ENCODE measurements around the gene DIP2A.
"Not testable (repeated sequence)": the region's sequence is repeated elsewhere in the genome, so short reads cannot be mapped to it uniquely, and the experiment has no call there.

DIP2A gene

GRCh38 chr21:46461909-46462308 lies 3.2 kb downstream of the DIP2A start:
- H3K9me3 ChIP-seq (ENCODE audit: control insufficient read depth, insufficient read depth, low read length), result no peaks in the 10 kb centered on the region
- H3K36me3 ChIP-seq (ENCODE audit: control insufficient read depth, insufficient read depth, low read length), result no peaks in the 10 kb centered on the region
- no peaks in the 10 kb centered on the region for H3K27me3 ChIP-seq (ENCODE audit: control insufficient read depth, insufficient read depth, low read length)
- no peak overlapping the region for H3K27ac ChIP-seq (ENCODE audit: low read length)
- no CpG with 5 or more reads among the region's 5 CpGs for WGBS (ENCODE audit: insufficient coverage, insufficient read length)
- no peaks in the 10 kb centered on the region for H3K4me1 ChIP-seq (ENCODE audit: control insufficient read depth, insufficient read depth, low read length)
- no peak for DNase-seq (ENCODE audit: low read depth, low spot score)
- no peak overlapping the region for H3K4me3 ChIP-seq (ENCODE audit: low read length)

DNA sequence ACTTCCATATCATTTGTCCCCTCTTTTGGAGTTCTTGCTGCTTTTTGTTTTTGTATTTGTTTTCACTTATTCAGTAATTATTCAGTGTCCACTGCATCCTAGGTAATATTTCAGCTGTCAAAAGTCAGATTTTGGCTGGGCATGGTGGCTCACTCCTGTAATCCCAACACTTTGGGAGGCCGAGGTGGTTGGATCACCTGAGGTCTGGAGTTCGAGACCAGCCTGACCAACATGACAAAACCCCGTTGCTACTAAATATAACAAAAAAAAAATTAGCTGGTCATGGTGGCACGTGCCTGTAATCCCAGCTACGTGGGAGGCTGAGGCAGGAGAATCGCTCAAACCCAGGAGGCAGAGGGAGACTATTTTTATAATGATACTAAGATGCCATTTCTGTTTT lies 6.5 kb downstream of the DIP2A start:
- WGBS (ENCODE audit: insufficient coverage, insufficient read length), result no CpG with 5 or more reads among the region's 6 CpGs
- not testable (repeated sequence) for H3K36me3 ChIP-seq (ENCODE audit: control insufficient read depth, insufficient read depth, low read length)

DNA sequence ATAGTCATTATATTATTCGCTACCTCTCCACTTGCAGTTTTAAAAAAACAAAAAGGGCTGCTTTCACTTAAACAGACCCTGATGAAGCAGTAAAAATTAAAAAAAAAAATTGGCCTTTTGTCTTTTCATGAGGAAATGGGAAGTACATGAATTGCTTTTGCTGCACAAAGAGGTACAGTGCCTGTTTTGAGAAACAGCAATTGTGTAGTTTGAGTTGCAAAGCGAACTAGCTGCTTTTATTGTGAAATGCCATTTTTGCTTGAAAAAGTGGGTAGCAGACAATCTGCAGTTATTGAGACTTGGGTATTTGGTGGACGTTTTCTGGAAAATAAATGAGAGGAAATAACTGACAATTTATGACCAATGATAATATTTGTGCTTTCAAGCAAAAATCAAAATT lies 7.0 kb downstream of the DIP2A start:
- Histone ChIP-seq H3K4me1 (ENCODE audit: control insufficient read depth, insufficient read depth, low read length) (no peaks in the 10 kb centered on the region), H3K4me3 (ENCODE audit: low read length) (no peak overlapping the region), H3K9me3 (ENCODE audit: control insufficient read depth, insufficient read depth, low read length) (no peaks in the 10 kb centered on the region), H3K36me3 (ENCODE audit: control insufficient read depth, insufficient read depth, low read length) (no peaks in the 10 kb centered on the region), H3K27ac (ENCODE audit: low read length) (no peak overlapping the region), H3K27me3 (ENCODE audit: control insufficient read depth, insufficient read depth, low read length) (no peaks in the 10 kb centered on the region)
- no peak for DNase-seq (ENCODE audit: low read depth, low spot score)
- no CpG with 5 or more reads among the region's 3 CpGs for WGBS (ENCODE audit: insufficient coverage, insufficient read length)

More for the DNA sequence above, 6.5 kb downstream of the DIP2A start:
- H3K4me3 ChIP-seq (ENCODE audit: low read length); H3K27ac ChIP-seq (ENCODE audit: low read length); H3K4me1 ChIP-seq (ENCODE audit: control insufficient read depth, insufficient read depth, low read length); DNase-seq (ENCODE audit: low read depth, low spot score); H3K9me3 ChIP-seq (ENCODE audit: control insufficient read depth, insufficient read depth, low read length); H3K27me3 ChIP-seq (ENCODE audit: control insufficient read depth, insufficient read depth, low read length): not testable (repeated sequence)

- WGBS (ENCODE audit: insufficient coverage, insufficient read length), result no CpG with 5 or more reads among the region's 6 CpGs
- H3K27ac ChIP-seq (ENCODE audit: low read length), result no peak overlapping the region
- no peaks in the 10 kb centered on the region for H3K9me3 ChIP-seq (ENCODE audit: control insufficient read depth, insufficient read depth, low read length)
- H3K27me3 ChIP-seq (ENCODE audit: control insufficient read depth, insufficient read depth, low read length), result no peaks in the 10 kb centered on the region
- DNase-seq (ENCODE audit: low read depth, low spot score), result no peak
- no peaks in the 10 kb centered on the region for H3K36me3 ChIP-seq (ENCODE audit: control insufficient read depth, insufficient read depth, low read length)
- no peak overlapping the region for H3K4me3 ChIP-seq (ENCODE audit: low read length)
- H3K4me1 ChIP-seq (ENCODE audit: control insufficient read depth, insufficient read depth, low read length), result no peaks in the 10 kb centered on the region
Observed at GRCh38 chr21:46468108-46468774, 9.6 kb downstream of the DIP2A start.

- WGBS (ENCODE audit: insufficient coverage, insufficient read length), result no CpG with 5 or more reads among the region's 3 CpGs
- Histone ChIP-seq H3K9me3 (ENCODE audit: control insufficient read depth, insufficient read depth, low read length) (no peaks in the 10 kb centered on the region), H3K4me1 (ENCODE audit: control insufficient read depth, insufficient read depth, low read length) (no peaks in the 10 kb centered on the region)
Observed at GRCh38 chr21:46469275-46469674, 10.6 kb downstream of the DIP2A start.

GRCh38 chr21:46471514-46471913 lies 12.8 kb downstream of the DIP2A start:
- H3K36me3 ChIP-seq (ENCODE audit: control insufficient read depth, insufficient read depth, low read length), result no peaks in the 10 kb centered on the region
- H3K27me3 ChIP-seq (ENCODE audit: control insufficient read depth, insufficient read depth, low read length), result no peaks in the 10 kb centered on the region
- WGBS (ENCODE audit: insufficient coverage, insufficient read length), result no CpG with 5 or more reads among the region's 1 CpG
- H3K27ac ChIP-seq (ENCODE audit: low read length), result no peak overlapping the region
- H3K4me1 ChIP-seq (ENCODE audit: control insufficient read depth, insufficient read depth, low read length), result no peaks in the 10 kb centered on the region
- no peaks in the 10 kb centered on the region for H3K9me3 ChIP-seq (ENCODE audit: control insufficient read depth, insufficient read depth, low read length)
- no peak for DNase-seq (ENCODE audit: low read depth, low spot score)
- no peak overlapping the region for H3K4me3 ChIP-seq (ENCODE audit: low read length)

More at GRCh38 chr21:46469275-46469674, 10.6 kb downstream of the DIP2A start:
- no peak for DNase-seq (ENCODE audit: low read depth, low spot score)
- Histone ChIP-seq H3K4me3 (ENCODE audit: low read length) (no peak overlapping the region), H3K27ac (ENCODE audit: low read length) (no peak overlapping the region), H3K27me3 (ENCODE audit: control insufficient read depth, insufficient read depth, low read length) (no peaks in the 10 kb centered on the region), H3K36me3 (ENCODE audit: control insufficient read depth, insufficient read depth, low read length) (no peaks in the 10 kb centered on the region)

DNA sequence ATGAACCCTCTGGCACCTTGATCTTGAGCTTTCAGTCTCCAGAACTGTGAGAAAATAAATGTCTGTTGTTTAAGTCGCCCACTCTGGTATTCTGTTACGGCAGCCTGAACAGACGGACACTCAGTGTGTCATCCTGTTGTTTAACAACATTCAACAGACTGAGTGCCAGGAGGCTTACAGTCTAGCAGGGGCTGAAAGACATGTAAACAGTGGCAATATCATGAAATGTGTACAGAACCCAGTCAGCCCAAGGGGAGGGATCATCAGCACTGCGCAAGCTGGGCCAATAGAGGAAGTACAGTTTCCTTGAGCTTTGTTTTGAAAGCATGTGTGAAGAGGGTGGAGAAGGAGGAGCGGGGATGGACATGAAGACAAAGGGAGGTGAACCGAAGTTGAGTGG lies 13.6 kb downstream of the DIP2A start:
- Histone ChIP-seq H3K36me3 (ENCODE audit: control insufficient read depth, insufficient read depth, low read length) (no peaks in the 10 kb centered on the region), H3K27ac (ENCODE audit: low read length) (no peak overlapping the region), H3K4me3 (ENCODE audit: low read length) (no peak overlapping the region), H3K9me3 (ENCODE audit: control insufficient read depth, insufficient read depth, low read length) (no peaks in the 10 kb centered on the region), H3K4me1 (ENCODE audit: control insufficient read depth, insufficient read depth, low read length) (no peaks in the 10 kb centered on the region), H3K27me3 (ENCODE audit: control insufficient read depth, insufficient read depth, low read length) (no peaks in the 10 kb centered on the region)
- DNase-seq (ENCODE audit: low read depth, low spot score), result no peak
- no CpG with 5 or more reads among the region's 6 CpGs for WGBS (ENCODE audit: insufficient coverage, insufficient read length)

DNA sequence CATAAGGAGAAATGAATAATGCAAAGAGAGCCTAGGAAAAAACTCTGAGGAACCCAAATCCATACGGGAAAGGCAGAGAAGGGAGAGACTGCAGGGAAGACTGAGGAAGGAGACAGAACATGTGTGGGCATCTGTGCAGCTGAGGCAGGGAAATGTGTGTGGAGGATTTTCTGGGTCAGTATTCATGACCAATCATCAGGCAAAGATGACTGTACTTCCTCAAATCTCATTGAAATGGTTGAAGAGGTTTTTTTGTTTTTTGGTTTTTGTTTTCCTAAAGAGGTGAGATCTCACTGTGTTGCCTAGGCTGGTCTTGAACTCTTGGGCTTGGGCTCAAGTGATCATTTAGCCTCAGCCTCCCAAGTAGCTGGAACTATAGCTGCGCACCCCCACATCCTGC lies 15.7 kb downstream of the DIP2A start:
- H3K27ac ChIP-seq (ENCODE audit: low read length), result no peak overlapping the region
- no peaks in the 10 kb centered on the region for H3K36me3 ChIP-seq (ENCODE audit: control insufficient read depth, insufficient read depth, low read length)
- H3K9me3 ChIP-seq (ENCODE audit: control insufficient read depth, insufficient read depth, low read length), result no peaks in the 10 kb centered on the region
- no peak overlapping the region for H3K4me3 ChIP-seq (ENCODE audit: low read length)
- no peak for DNase-seq (ENCODE audit: low read depth, low spot score)
- WGBS (ENCODE audit: insufficient coverage, insufficient read length), result no CpG with 5 or more reads among the region's 2 CpGs
- no peaks in the 10 kb centered on the region for H3K27me3 ChIP-seq (ENCODE audit: control insufficient read depth, insufficient read depth, low read length)
- H3K4me1 ChIP-seq (ENCODE audit: control insufficient read depth, insufficient read depth, low read length), result no peaks in the 10 kb centered on the region

DNA sequence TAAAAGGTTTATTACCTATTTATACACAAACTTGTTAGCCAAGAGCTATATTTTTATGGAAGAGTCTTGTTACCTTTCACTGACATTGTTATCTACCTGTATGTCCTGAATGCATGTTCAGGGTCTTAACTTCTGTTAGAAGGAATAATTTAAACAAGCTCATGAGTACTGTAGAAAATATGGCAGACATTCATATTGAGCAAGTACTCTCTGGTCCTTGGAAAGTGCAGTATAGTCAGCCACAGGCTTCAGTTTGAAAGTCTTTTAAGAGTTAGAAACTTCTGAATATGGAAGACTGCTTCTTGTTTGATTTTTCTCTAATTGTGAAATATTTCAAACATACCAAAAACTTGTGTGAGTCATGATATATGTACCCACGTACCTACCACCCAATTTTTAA lies 16.6 kb downstream of the DIP2A start:
- no CpG with 5 or more reads among the region's 1 CpG for WGBS (ENCODE audit: insufficient coverage, insufficient read length)
- H3K4me1 ChIP-seq (ENCODE audit: control insufficient read depth, insufficient read depth, low read length), result no peaks in the 10 kb centered on the region

DNA sequence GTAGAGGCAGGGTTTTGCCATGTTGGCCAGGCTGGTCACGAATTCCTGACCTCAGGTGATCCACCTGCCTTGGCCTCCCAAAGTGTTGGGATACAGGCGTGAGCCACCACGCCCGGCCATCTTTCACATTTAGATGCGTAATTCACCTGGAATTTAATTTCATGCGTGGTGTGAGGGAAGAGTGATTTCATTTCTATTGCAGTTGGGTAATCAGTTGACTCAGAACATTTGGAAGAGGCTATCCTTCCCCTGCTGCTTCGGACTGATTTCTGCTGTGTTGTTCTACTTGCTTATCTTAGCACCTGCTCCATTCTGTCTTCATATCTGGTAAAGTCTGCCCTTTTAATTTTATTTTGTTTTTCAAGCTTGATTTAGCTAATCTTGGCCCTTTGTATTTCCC lies 19.1 kb downstream of the DIP2A start:
- Histone ChIP-seq H3K4me3 (ENCODE audit: low read length) (no peak overlapping the region), H3K4me1 (ENCODE audit: control insufficient read depth, insufficient read depth, low read length) (no peaks in the 10 kb centered on the region), H3K9me3 (ENCODE audit: control insufficient read depth, insufficient read depth, low read length) (no peaks in the 10 kb centered on the region), H3K36me3 (ENCODE audit: control insufficient read depth, insufficient read depth, low read length) (no peaks in the 10 kb centered on the region), H3K27ac (ENCODE audit: low read length) (no peak overlapping the region), H3K27me3 (ENCODE audit: control insufficient read depth, insufficient read depth, low read length) (no peaks in the 10 kb centered on the region)
- WGBS (ENCODE audit: insufficient coverage, insufficient read length), result no CpG with 5 or more reads among the region's 7 CpGs
- DNase-seq (ENCODE audit: low read depth, low spot score), result no peak

More for the DNA sequence above, 16.6 kb downstream of the DIP2A start:
- no peak overlapping the region for H3K4me3 ChIP-seq (ENCODE audit: low read length)
- no peaks in the 10 kb centered on the region for H3K27me3 ChIP-seq (ENCODE audit: control insufficient read depth, insufficient read depth, low read length)
- no peaks in the 10 kb centered on the region for H3K36me3 ChIP-seq (ENCODE audit: control insufficient read depth, insufficient read depth, low read length)
- no peaks in the 10 kb centered on the region for H3K9me3 ChIP-seq (ENCODE audit: control insufficient read depth, insufficient read depth, low read length)
- H3K27ac ChIP-seq (ENCODE audit: low read length), result no peak overlapping the region
- no peak for DNase-seq (ENCODE audit: low read depth, low spot score)

GRCh38 chr21:46478910-46479309 lies 20.2 kb downstream of the DIP2A start:
- Histone ChIP-seq H3K36me3 (ENCODE audit: control insufficient read depth, insufficient read depth, low read length) (no peaks in the 10 kb centered on the region), H3K27me3 (ENCODE audit: control insufficient read depth, insufficient read depth, low read length) (no peaks in the 10 kb centered on the region), H3K4me1 (ENCODE audit: control insufficient read depth, insufficient read depth, low read length) (no peaks in the 10 kb centered on the region), H3K4me3 (ENCODE audit: low read length) (no peak overlapping the region), H3K9me3 (ENCODE audit: control insufficient read depth, insufficient read depth, low read length) (no peaks in the 10 kb centered on the region), H3K27ac (ENCODE audit: low read length) (no peak overlapping the region)
- no peak for DNase-seq (ENCODE audit: low read depth, low spot score)
- WGBS (ENCODE audit: insufficient coverage, insufficient read length), result no CpG with 5 or more reads among the region's 2 CpGs

Measured in iPS DF 6.9 (cell line).